Ovary (tissue), 9 donors: Measurements from ENCODE around the gene RASD1. TPM values are rescaled to one million over a fixed set of nuclear protein-coding genes. Genes with fewer than 3 reads are reported as not detected.

Experiments used
- DNase-seq, 5 donors: peaks; one replicate each; pipeline ENCODE4 v3.0.0-alpha.2; 2019 to 2020
- H3K27ac ChIP-seq, 2 donors: fragments of 200-600 bp; one replicate each; pipeline versions ENCODE4 v1.5.1 to v1.8.0; 2019 to 2022
- H3K27me3 ChIP-seq: fragments of 200-600 bp; one replicate; pipeline ENCODE4 v1.8.0; 2022
- H3K36me3 ChIP-seq: fragments of 200-600 bp; sonication (generic); one replicate; pipeline ENCODE4 v1.5.1; 2019
- H3K4me1 ChIP-seq: one replicate; pipeline ENCODE4 v1.8.1; 2013; ENCODE audit warnings: mild to moderate bottlenecking, moderate library complexity; ENCODE audit not compliant: insufficient read depth
- H3K4me3 ChIP-seq: fragments of 200-600 bp; sonication (generic); one replicate; pipeline ENCODE4 v1.5.1; 2017
- H3K9me3 ChIP-seq, 2 donors: fragments of 200-600 bp in 1 of 2; sonication (generic) in 1 of 2; one replicate each; pipeline versions ENCODE4 v1.5.1 to v1.8.1; 2013 to 2019; ENCODE audit warnings: mild to moderate bottlenecking in 1 of 2, moderate library complexity in 1 of 2
- EP300 ChIP-seq: sonication (generic); formaldehyde crosslinking; IDR thresholded peaks from one replicate; pipeline ENCODE4 v1.6.1; 2017; ENCODE audit warnings: antibody characterized with exemption
- POLR2A ChIP-seq: fragments of 450-650 bp; IDR thresholded peaks from one replicate; pipeline ENCODE4 v1.6.1; 2017; ENCODE audit warnings: antibody characterized with exemption, mild to moderate bottlenecking, moderate library complexity
- WGBS, 3 donors: extraction: QIAGEN DNeasy Blood & Tissue Kit in 1 of 3; methylation state at CpG; one replicate each; pipeline versions ENCODE4 v1.1.5 to v1.1.7; 2013 to 2017; 5-methylcytosine and 5-hydroxymethylcytosine counted together
- intact Hi-C, 4 donors: fragments of 100-400 bp; cut with DNase I; formaldehyde crosslinking; loops; one replicate each; pipeline versions ENCODE4 v1.11.0 to v1.15.1; 2022 to 2023
- polyA plus RNA-seq, 2 donors: library from polyadenylated mRNA; stranded (reverse); fragments of 200-250 nt in 1 of 2; fragments of 350-450 nt in 1 of 2; fragmentation: Illumina TruSeq in 1 of 2; extraction: RNeasy Lipid Tissue Mini Kit (QIAGEN cat#74804) in 1 of 2; gene quantifications; one replicate each; pipeline ENCODE4 v1.2.3, GENCODE V29; 2013 to 2014
- total RNA-seq, 7 donors: library from RNA; depleted of rRNA in 2 of 7; stranded (reverse); fragments of >200 nt in 2 of 7; fragmentation: NEBNext Ultra II Directional in 3 of 7; extraction: Animal tissue kit (Norgen Biotek cat#: 25700) in 3 of 7; gene quantifications; one replicate each; pipeline versions ENCODE4 v1.1.0 to v1.2.4, GENCODE V29; 2016 to 2023
- TF ChIP-seq, protein P1 (sequence below), 3 donors: fragments of 450-650 bp in 2 of 3; fragments of 200-600 bp in 1 of 3; IDR thresholded peaks; one replicate each; pipeline versions ENCODE4 v1.5.1 to v1.8.0; 2016 to 2022; ENCODE audit warnings: antibody characterized with exemption in 3 of 3, mild to moderate bottlenecking in 1 of 3
- donor health status: DM: no; HTN: no; CAD: no; lungs with moderate emphysema.
- donor health status: DM: no; HTN: no; CAD: no.
- donor health status: Bipolar disorder and iron deficiency.
- donor health status: DM: yes; HTN: yes; CAD: no.
- donor health status: DM: no; HTN: no; CAD: no.
- donor health status: DM: yes; HTN: yes; CAD: no.

RASD1 gene
- total and polyA plus RNA-seq, 9 donors: 1.9 to 55.9 (median 27.3) TPM

DNA sequence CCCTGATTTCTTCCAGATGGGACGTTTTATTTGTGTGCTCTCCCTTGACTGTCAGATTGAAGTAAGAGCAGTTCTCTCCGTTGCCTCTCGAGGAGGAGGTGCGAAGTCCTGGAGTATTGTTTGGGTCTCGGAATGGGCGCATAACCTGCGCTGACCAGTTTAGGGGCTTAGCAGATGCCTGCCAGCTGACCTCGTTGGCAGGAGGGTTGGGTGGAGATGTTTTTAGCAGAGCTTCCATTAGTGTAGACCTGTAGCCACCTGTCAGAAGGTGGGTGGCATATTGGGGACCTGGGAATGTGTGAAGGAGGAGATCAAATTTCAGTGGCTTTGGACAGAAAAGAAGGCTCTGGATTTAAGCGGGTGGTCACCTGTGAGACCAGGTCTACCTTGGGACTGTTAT is 3.6 kb downstream of the RASD1 start:
- 84 to 90% (median 84%) methylated on average over 9 of the region's 9 CpGs for WGBS, 3 donors
- Histone ChIP-seq H3K4me1 (peaks cover 4% of the 10 kb centered on the region), H3K27me3 (no peaks in the 10 kb centered on the region), H3K27ac (no peak overlapping the region), H3K36me3 (no peaks in the 10 kb centered on the region), H3K9me3 (no peaks in the 10 kb centered on the region), H3K4me3 (no peak overlapping the region)
- intact Hi-C loops: loop anchor here (10.0 kb wide), 4 partner anchors 82 to 152 kb away; partner anchors contain the start of gene PEMT (in 2 of the 4)
- no peak for DNase-seq
- no peak for TF ChIP-seq POLR2A
- TF ChIP-seq EP300: no peak
- TF ChIP-seq, protein P1, sequence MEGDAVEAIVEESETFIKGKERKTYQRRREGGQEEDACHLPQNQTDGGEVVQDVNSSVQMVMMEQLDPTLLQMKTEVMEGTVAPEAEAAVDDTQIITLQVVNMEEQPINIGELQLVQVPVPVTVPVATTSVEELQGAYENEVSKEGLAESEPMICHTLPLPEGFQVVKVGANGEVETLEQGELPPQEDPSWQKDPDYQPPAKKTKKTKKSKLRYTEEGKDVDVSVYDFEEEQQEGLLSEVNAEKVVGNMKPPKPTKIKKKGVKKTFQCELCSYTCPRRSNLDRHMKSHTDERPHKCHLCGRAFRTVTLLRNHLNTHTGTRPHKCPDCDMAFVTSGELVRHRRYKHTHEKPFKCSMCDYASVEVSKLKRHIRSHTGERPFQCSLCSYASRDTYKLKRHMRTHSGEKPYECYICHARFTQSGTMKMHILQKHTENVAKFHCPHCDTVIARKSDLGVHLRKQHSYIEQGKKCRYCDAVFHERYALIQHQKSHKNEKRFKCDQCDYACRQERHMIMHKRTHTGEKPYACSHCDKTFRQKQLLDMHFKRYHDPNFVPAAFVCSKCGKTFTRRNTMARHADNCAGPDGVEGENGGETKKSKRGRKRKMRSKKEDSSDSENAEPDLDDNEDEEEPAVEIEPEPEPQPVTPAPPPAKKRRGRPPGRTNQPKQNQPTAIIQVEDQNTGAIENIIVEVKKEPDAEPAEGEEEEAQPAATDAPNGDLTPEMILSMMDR (IDR thresholded peaks at IDR 0.05): no peak

DNA sequence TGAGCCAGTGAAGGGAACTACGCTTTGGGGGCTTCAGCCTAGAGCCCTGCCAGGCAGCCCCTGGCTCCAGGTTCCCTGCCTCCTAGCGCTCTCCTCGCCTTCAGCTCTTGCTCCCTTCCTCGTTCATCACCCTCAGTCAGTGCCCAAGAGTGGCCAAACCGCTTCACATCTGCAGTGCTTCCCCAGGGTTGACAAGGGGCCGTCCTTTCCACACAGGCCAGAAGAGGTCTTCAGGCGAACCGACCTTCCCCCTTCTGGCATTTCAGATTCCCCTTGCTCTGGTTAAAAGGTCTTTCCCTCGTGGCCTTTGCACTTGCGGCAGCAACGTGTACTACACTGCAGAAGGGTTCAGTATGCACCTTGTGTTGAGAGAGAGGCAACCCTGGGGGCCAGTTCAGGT is 4.1 kb downstream of the RASD1 start:
- no peaks in the 10 kb centered on the region for H3K36me3 ChIP-seq

DNA sequence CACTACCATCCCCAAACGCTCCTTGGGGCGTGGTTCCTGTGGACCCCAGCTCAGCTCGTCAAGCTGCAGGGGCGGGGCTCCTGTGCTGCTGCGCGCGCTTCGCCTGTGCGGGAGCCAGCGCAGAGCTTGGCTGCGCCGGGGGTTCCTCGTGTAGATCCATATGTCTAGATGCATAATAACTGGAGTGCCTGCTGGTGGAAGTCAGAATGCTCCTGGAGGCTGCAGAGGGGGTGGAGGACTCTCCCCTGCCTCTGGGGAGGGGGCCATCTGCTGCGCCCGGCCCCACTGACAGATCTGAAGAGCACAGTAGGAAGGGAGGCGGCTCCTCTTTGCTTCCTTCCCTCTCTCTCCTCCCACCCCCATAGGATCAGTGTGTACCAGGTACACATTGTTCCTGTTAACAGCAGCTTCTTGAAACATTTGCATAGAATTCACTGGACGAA is 4.6 kb downstream of the RASD1 start:
- Histone ChIP-seq H3K9me3 (no peaks in the 10 kb centered on the region), H3K27ac (no peak overlapping the region), H3K36me3 (no peaks in the 10 kb centered on the region), H3K4me3 (no peak overlapping the region), H3K27me3 (no peaks in the 10 kb centered on the region), H3K4me1 (peaks cover 4% of the 10 kb centered on the region)
- TF ChIP-seq, protein P1 (IDR thresholded peaks at IDR 0.05): no peak
- TF ChIP-seq POLR2A (no peak), EP300 (no peak)
- intact Hi-C loops: loop anchor here (10.0 kb wide), 4 partner anchors 83 to 153 kb away; partner anchors contain the start of gene PEMT (in 2 of the 4)
- 82 to 85% (median 84%) methylated on average over 17 of the region's 17 CpGs for WGBS, 3 donors
- DNase-seq: no peak

More for the DNA sequence above, 4.1 kb downstream of the RASD1 start:
- Histone ChIP-seq H3K4me3 (no peak overlapping the region), H3K27ac (no peak overlapping the region), H3K4me1 (peaks cover 4% of the 10 kb centered on the region), H3K27me3 (no peaks in the 10 kb centered on the region), H3K9me3 (no peaks in the 10 kb centered on the region)
- TF ChIP-seq, protein P1 (IDR thresholded peaks at IDR 0.05): no peak
- intact Hi-C loops: loop anchor here (10.0 kb wide), 4 partner anchors 83 to 153 kb away; partner anchors contain the start of gene PEMT (in 2 of the 4)
- DNase-seq: no peak
- 75 to 81% (median 80%) methylated on average over 11 of the region's 11 CpGs for WGBS, 3 donors

DNA sequence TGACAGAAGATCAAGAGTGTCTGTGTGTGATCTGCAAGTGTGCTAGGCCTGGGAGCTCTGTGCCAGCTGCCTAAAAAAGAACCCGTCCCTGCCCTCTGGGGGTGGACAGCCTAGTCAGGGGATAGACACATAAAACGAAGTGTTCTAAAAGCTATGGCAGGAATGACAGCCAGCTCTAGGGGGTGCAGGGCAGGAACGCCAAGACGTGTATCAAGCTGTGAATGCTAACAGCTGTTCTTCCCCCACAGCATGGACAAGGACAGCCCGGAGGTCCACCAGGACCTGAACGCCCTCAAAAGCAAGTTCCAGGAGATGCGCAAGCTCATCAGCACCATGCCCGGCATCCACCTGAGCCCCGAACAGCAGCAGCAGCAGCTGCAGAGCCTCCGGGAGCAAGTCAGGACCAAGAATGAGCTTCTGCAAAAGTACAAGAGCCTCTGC is 5.1 kb downstream of the RASD1 start:
- peaks cover 4% of the 10 kb centered on the region for H3K4me1 ChIP-seq
- no peaks in the 10 kb centered on the region for H3K9me3 ChIP-seq
- intact Hi-C loops: loop anchor here (10.0 kb wide), 4 partner anchors 84 to 154 kb away; partner anchors contain the start of gene PEMT (in 2 of the 4)
- WGBS, 3 donors: 75 to 82% (median 76%) methylated on average over 10 of the region's 10 CpGs
- TF ChIP-seq, protein P1 (IDR thresholded peaks at IDR 0.05): no peak
- TF ChIP-seq POLR2A (no peak), EP300 (no peak)
- H3K27me3 ChIP-seq: no peaks in the 10 kb centered on the region
- no peak overlapping the region for H3K27ac ChIP-seq
- no peak for DNase-seq
- H3K36me3 ChIP-seq: no peaks in the 10 kb centered on the region
- no peak overlapping the region for H3K4me3 ChIP-seq
